Measurements from ENCODE around the gene PUSL1. TPM values are rescaled to one million over a fixed set of nuclear protein-coding genes. Genes with fewer than 3 reads are reported as not detected.
A peak's percentile ranks its signal among the peaks of the same experiment; 100 is the strongest.

PUSL1 gene
- total RNA-seq, 1 donor from 2014 or later = 15.1 TPM

GRCh38 chr1:1354271-1355247, 46.2 kb downstream of the PUSL1 start:
- no peak for DNase-seq

GRCh38 chr1:1355416-1355815, 47.0 kb downstream of the PUSL1 start:
- no peak for DNase-seq

- DNase-seq = no peak
Measured at GRCh38 chr1:1356166-1356795, 47.9 kb downstream of the PUSL1 start.

GRCh38 chr1:1356796-1357401, 48.5 kb downstream of the PUSL1 start:
- DNase-seq = no peak

- DNase-seq = no peak
Measured at GRCh38 chr1:1357871-1358432, 49.6 kb downstream of the PUSL1 start.

GRCh38 chr1:1358433-1359271, 50.3 kb downstream of the PUSL1 start, which contains the start of gene MXRA8:
Gene MXRA8 (minus strand): TSS chr1:1358555. CDS start chr1:1358504, 51 bp downstream.
- DNase-seq = peak; percentile 92

- peak; percentile 46 for DNase-seq
Measured at GRCh38 chr1:1359308-1359663, 50.9 kb downstream of the PUSL1 start.

GRCh38 chr1:1359664-1360468, 51.5 kb downstream of the PUSL1 start:
- DNase-seq = peak; percentile 78

GRCh38 chr1:1360506-1361169, 52.2 kb downstream of the PUSL1 start:
- peak; percentile 48 for DNase-seq

Small RNA genes lying within 50 kb of the gene (small RNA-seq; reads per million reads assigned to genes)
- not detected for gene MIR6726 (ENCODE audit: low replicate concordance)

Other genes starting within 250 kb of the PUSL1 start
- gene RNF223, start 234.3 kb upstream of the PUSL1 start, total RNA-seq = 0.62 TPM
- 3.8 TPM for gene C1orf159, start 192.5 kb upstream of the PUSL1 start, total RNA-seq
- gene TTLL10, start 134.7 kb upstream of the PUSL1 start, total RNA-seq = 0.41 TPM
- 3.0 TPM for gene TNFRSF18, start 102.0 kb upstream of the PUSL1 start, total RNA-seq
- gene TNFRSF4, start 94.4 kb upstream of the PUSL1 start, total RNA-seq = 2.9 TPM
- gene SDF4, start 76.6 kb upstream of the PUSL1 start, total RNA-seq = 69.1 TPM
- 16.5 TPM for gene B3GALT6, start 76.4 kb upstream of the PUSL1 start, total RNA-seq
- gene C1QTNF12, start 61.9 kb upstream of the PUSL1 start, total RNA-seq = 6.3 TPM
- 34.6 TPM for gene UBE2J2, start 34.7 kb upstream of the PUSL1 start, total RNA-seq
- gene SCNN1D, start 28.2 kb upstream of the PUSL1 start, total RNA-seq = 4.8 TPM
- 73.3 TPM for gene ACAP3, start 667 bp upstream of the PUSL1 start, total RNA-seq
- 61.5 TPM for gene INTS11, start 16.1 kb downstream of the PUSL1 start, total RNA-seq
- 17.5 TPM for gene CPTP, start 16.2 kb downstream of the PUSL1 start, total RNA-seq
- gene TAS1R3, start 22.7 kb downstream of the PUSL1 start, total RNA-seq = 1.9 TPM
- gene DVL1, start 40.8 kb downstream of the PUSL1 start, total RNA-seq = 82.8 TPM
- gene MXRA8, start 50.0 kb downstream of the PUSL1 start, total RNA-seq = 95.3 TPM
- gene AURKAIP1, start 66.6 kb downstream of the PUSL1 start, total RNA-seq = 75.3 TPM
- gene CCNL2, start 90.7 kb downstream of the PUSL1 start, total RNA-seq = 174 TPM
- gene MRPL20, start 98.7 kb downstream of the PUSL1 start, total RNA-seq = 101 TPM
- gene ANKRD65, start 112.7 kb downstream of the PUSL1 start, total RNA-seq = 13.4 TPM
- gene VWA1, start 127.1 kb downstream of the PUSL1 start, total RNA-seq = 39.3 TPM
- gene ATAD3C, start 141.1 kb downstream of the PUSL1 start, total RNA-seq = 1.3 TPM
- gene ATAD3B, start 163.2 kb downstream of the PUSL1 start, total RNA-seq = 10.5 TPM
- 21.3 TPM for gene ATAD3A, start 203.6 kb downstream of the PUSL1 start, total RNA-seq
- 2.4 TPM for gene TMEM240, start 232.0 kb downstream of the PUSL1 start, total RNA-seq

Data from tongue (tissue), 3 donors.